GM12872 (cell line): ENCODE measurements around the gene TRPM3.

Source experiments
- TF ChIP-seq, protein P1 (sequence below): IDR thresholded peaks from 3 replicates; pipeline ENCODE4 v1.5.1; 2011; ENCODE audit warnings: low read depth, mild to moderate bottlenecking, low read length, moderate library complexity; ENCODE audit not compliant: insufficient read depth

Gene TRPM3

GRCh38 chr9:70595211-70595610 lies 526.2 kb downstream of the TRPM3 start:
- TF ChIP-seq, protein P1, sequence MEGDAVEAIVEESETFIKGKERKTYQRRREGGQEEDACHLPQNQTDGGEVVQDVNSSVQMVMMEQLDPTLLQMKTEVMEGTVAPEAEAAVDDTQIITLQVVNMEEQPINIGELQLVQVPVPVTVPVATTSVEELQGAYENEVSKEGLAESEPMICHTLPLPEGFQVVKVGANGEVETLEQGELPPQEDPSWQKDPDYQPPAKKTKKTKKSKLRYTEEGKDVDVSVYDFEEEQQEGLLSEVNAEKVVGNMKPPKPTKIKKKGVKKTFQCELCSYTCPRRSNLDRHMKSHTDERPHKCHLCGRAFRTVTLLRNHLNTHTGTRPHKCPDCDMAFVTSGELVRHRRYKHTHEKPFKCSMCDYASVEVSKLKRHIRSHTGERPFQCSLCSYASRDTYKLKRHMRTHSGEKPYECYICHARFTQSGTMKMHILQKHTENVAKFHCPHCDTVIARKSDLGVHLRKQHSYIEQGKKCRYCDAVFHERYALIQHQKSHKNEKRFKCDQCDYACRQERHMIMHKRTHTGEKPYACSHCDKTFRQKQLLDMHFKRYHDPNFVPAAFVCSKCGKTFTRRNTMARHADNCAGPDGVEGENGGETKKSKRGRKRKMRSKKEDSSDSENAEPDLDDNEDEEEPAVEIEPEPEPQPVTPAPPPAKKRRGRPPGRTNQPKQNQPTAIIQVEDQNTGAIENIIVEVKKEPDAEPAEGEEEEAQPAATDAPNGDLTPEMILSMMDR = no peak

GRCh38 chr9:70594386-70594944 lies 527.0 kb downstream of the TRPM3 start:
- TF ChIP-seq, protein P1 = no peak

DNA sequence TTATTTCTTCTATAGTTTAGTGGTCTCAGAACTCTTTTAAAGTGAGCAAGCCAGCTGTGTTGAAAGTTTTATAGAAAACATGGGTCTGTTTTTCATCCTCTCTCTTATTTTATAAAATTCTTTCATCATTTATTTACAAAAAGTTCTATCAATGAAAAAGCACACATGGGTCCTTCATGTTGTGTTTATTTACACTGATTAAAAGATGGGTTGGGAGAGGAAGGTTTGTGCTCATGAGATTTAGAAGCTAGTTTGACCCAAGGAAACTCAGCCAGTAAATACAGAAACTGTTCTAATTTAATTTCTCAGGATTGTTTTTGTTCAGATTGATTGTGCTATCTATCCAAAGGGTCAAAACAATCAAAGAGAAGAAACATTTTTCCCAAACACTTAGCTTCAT lies 528.2 kb downstream of the TRPM3 start:
- TF ChIP-seq, protein P1 = no peak

- TF ChIP-seq, protein P1 = no peak
Measured at GRCh38 chr9:70590315-70590677, 531.1 kb downstream of the TRPM3 start.

GRCh38 chr9:70589571-70590314 lies 531.7 kb downstream of the TRPM3 start:
- TF ChIP-seq, protein P1 = no peak

- TF ChIP-seq, protein P1 = no peak
Measured at GRCh38 chr9:70588999-70589398, 532.4 kb downstream of the TRPM3 start.

DNA sequence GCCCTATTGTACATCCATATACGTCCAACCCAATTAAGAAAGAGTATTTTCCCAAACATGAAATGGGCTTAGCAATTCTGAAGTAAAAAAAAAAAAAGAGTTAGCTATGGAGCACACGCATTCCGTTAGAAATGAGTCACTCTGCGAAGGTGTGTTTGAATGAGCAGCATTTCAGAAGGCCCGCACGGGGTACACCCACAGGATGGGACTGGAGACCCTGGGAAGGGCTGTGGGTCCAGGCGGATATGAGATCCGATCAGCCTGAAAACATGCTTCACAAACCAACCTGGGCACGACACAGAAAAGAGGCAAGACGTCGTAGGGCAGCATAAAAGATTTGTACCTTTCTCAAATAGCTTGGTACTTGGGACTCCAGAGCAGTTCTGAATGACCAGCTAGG lies 533.0 kb downstream of the TRPM3 start:
- TF ChIP-seq, protein P1 = no peak
